Measurements from ENCODE around the gene PAPOLG.
"Not testable (repeated sequence)": the region's sequence is repeated elsewhere in the genome, so short reads cannot be mapped to it uniquely, and the experiment has no call there.

Gene PAPOLG

GRCh38 chr2:60775048-60775639 is 19.1 kb downstream of the PAPOLG start:
- no peak for DNase-seq

GRCh38 chr2:60778352-60778751 is 22.3 kb downstream of the PAPOLG start:
- no peak for DNase-seq

GRCh38 chr2:60779426-60779825 is 23.4 kb downstream of the PAPOLG start:
- DNase-seq = no peak

GRCh38 chr2:60780721-60781120 is 24.7 kb downstream of the PAPOLG start:
- DNase-seq = no peak

GRCh38 chr2:60793169-60793568 is 37.1 kb downstream of the PAPOLG start:
- DNase-seq = no peak

- DNase-seq = no peak
Measured at GRCh38 chr2:60794271-60794863, 38.3 kb downstream of the PAPOLG start.

- DNase-seq = no peak
Measured at GRCh38 chr2:60796573-60797509, 40.8 kb downstream of the PAPOLG start.

- DNase-seq = no peak
Measured at GRCh38 chr2:60804473-60804872, 48.4 kb downstream of the PAPOLG start.

GRCh38 chr2:60806595-60806987 is 50.5 kb downstream of the PAPOLG start:
- no peak for DNase-seq

GRCh38 chr2:60806988-60807681 is 51.1 kb downstream of the PAPOLG start:
- DNase-seq = no peak

GRCh38 chr2:60808330-60808801 is 52.3 kb downstream of the PAPOLG start:
- DNase-seq = no peak

- DNase-seq = no peak
Measured at GRCh38 chr2:60811491-60812375, 55.7 kb downstream of the PAPOLG start.

- DNase-seq = not testable (repeated sequence)
Measured at GRCh38 chr2:60817191-60817590, 61.1 kb downstream of the PAPOLG start.

GRCh38 chr2:60818272-60818671 is 62.2 kb downstream of the PAPOLG start:
- no peak for DNase-seq

- no peak for DNase-seq
Measured at GRCh38 chr2:60819155-60819862, 63.2 kb downstream of the PAPOLG start.

- DNase-seq = no peak
Measured at GRCh38 chr2:60819936-60820335, 63.9 kb downstream of the PAPOLG start.

- DNase-seq = no peak
Measured at GRCh38 chr2:60820416-60821132, 64.5 kb downstream of the PAPOLG start.

GRCh38 chr2:60821133-60821469 is 65.0 kb downstream of the PAPOLG start:
- DNase-seq = no peak

- no peak for DNase-seq
Measured at GRCh38 chr2:60821587-60822302, 65.7 kb downstream of the PAPOLG start.

- no peak for DNase-seq
Measured at GRCh38 chr2:60822987-60823386, 66.9 kb downstream of the PAPOLG start.
